Dermis blood vessel endothelial cell (primary cell): ENCODE data around the gene SLC25A24. TPM values are rescaled to one million over a fixed set of nuclear protein-coding genes. Genes with fewer than 3 reads are reported as not detected.
"Not testable (repeated sequence)": the region's sequence is repeated elsewhere in the genome, so short reads cannot be mapped to it uniquely, and the experiment has no call there.

ENCODE experiments used
- DNase-seq: peaks from one replicate; pipeline ENCODE4 v3.0.0; 2010
- total RNA-seq: library from RNA; depleted of rRNA; stranded (reverse); fragments of >200 nt; gene quantifications from 2 replicates; pipeline ENCODE4 v1.2.3, GENCODE V29; 2014

SLC25A24 gene
- total RNA-seq = 49.5 and 49.9 TPM in 2 replicates

DNA sequence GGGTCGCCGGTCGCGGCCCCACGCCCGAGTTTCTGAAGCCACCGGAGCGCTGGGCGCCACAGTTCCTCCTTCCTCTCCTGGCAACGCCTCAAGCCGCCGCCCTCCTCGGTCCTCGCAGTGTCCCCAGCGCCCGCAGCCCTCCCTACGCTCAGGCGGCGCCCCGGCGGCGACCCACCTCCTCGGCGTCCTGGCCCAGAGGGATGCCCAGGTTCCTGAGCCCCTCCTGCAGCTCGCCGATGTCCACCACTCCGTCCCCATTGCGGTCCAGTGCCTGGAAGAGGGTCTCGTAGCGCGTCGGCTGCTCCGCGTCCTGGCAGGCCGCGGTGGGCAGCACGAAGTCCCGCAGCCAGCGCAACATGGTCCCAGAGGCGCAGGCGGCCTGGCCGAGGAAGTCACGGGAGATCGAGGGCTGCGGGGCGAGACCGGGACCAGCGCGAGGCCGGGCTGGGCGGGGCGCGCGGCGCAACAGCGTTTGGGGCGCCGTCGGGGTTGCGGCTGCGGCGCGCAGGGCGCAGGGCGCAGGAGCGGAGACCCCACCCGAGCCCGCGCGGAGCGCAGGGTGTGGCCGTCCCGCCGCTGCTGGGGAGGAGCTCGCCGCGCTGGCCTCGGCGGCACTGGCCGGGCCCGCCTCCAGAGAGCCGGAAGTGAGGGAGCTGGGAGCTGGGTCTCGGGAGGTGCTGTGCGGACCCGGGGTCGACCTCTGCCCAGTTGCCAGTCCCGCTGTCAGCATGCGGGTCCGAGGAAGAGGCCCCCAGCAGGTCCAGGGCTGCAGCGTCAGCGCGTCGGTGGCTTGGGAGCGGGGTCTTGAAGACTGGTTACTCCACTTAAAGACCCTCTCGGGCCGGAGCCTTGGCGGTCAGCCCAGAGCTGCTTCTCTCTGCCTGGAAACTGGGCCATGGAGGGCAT is at the start of gene SLC25A24:
Gene SLC25A24 (minus strand): TSS at position 563 of the 906 bp plus-strand sequence. CDS start 205 bp downstream, at position 358.
- DNase-seq = peak; percentile 79

GRCh38 chr1:108243976-108244375 is 43.8 kb upstream of the SLC25A24 start, which contains the start of gene NBPF4:
TSS of gene NBPF4 (minus strand) at chr1:108244076. CDS start at chr1:108243761, 315 bp downstream.
- not testable (repeated sequence) for DNase-seq

DNA sequence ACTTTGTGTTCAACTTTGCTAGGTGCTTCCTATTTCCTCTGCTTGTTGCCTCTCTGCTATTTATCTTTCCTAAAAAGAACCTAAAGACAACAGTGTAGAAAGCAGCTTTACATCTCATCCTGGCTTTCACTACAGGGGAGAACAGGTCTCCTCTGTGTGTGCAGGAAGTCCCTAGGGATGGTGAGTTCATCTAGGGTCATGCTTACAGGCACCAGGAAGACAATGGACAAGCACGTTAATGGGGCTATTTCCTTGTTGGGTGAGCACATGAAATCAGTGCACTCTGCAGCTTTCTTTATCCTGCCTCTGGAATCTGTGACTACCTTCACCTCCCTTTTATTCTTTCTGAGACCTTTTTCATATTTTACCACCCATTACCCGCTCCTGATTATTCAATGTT is 39.3 kb upstream of the SLC25A24 start:
- not testable (repeated sequence) for DNase-seq

DNA sequence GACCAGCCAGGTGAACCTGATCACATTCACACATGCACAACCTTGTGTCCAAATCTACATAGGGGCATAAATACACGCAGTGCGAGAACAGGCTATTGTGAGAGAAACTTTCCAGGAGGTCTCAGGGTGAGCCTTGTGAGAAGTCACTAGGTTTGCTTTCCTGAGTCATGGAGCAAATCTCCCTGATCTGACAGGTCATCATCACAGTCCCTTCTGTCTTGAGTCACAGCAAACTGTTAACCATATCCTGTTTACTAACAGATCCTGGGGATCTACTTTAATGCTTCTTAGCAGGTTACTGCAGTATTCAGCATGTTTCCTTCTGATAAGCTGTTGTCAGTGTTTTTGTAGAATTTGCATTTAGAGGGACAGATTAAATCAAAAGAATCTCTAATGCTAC is 35.2 kb upstream of the SLC25A24 start:
- not testable (repeated sequence) for DNase-seq

GRCh38 chr1:108232183-108232582 is 32.0 kb upstream of the SLC25A24 start:
- DNase-seq = not testable (repeated sequence)

DNA sequence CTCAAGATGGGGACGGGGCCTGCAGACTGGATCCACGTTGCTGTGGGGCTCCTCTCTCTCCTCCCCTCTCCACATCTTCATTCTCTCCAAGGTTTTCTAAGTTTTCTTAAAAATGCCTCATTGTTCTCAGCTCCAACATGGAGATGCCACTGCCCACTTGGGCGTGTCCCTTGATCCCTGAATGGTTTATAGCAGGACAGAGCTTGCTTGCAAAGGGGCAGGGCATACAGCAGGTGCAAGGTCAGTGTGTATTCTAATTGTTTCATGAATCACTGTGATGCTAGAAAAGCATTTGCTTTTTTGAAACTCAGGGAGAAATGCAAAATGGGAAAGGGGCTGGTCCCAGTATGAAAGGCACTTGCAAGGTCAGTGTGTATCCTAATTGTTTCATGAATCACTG is 29.8 kb upstream of the SLC25A24 start:
- DNase-seq = not testable (repeated sequence)

DNA sequence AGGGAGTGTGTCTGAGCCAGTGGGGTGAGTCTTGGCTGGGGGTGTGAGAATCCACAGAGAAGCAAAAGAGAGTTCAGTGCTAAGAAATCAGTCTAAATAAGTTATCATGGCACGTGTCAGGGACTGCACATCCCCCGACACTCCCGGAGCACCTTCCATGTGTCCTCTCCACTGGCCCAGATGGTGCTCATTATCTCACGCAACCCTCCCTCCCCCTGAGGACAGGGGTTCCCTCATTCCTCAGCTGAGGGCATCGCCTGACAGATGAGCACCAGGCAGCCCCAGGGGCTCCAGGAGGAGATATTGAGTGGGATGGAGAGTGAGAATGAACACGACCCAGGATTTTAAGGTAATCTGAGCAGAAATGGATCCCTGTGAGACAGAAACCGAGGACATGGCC is 27.6 kb upstream of the SLC25A24 start:
- not testable (repeated sequence) for DNase-seq

DNA sequence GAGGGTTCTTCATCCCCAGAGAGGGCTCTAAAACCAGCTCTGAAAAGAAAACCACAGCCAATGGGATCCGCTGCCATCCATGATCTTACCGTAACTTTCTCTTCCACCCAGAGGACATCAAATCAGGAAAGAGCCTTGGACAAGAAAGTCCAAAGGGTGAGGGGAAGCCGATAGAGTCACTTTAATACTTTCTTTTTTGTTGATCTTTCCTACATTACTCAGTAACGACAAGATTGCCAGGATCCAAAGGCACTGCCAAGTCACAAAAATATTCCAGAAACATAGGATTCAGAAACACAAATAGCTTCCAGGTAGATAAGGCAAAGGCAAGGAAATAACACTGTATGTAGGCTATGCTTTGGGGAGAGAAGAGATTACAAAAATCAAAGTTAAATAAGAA is 26.7 kb upstream of the SLC25A24 start:
- DNase-seq = not testable (repeated sequence)

DNA sequence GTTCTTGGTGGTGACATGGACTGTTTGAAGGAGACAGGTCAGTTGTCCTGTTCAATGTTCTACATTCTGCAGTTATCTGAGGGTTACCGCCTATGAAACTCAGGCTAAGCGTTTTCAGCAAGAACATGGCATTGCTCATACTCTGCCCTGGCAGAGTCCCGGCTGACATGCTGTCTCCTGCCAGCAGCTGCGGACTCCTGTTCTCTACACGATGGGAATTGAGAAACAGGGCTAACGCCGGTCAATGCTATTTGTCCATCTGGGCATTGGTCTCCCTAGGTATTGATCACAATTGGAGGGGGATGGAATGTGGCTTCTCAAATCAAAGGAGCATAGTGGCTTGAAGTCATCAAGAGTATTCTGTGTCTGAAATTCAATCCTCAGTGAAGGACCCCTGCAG is 23.1 kb upstream of the SLC25A24 start:
- DNase-seq = not testable (repeated sequence)

GRCh38 chr1:108217515-108218174 is 17.5 kb upstream of the SLC25A24 start:
- DNase-seq = not testable (repeated sequence)

- DNase-seq = not testable (repeated sequence)
Measured at GRCh38 chr1:108217007-108217406, 16.9 kb upstream of the SLC25A24 start.

GRCh38 chr1:108216028-108216890 is 16.1 kb upstream of the SLC25A24 start:
- DNase-seq = not testable (repeated sequence)

- DNase-seq = peak; percentile 31
Measured at GRCh38 chr1:108214641-108215465, 14.7 kb upstream of the SLC25A24 start.

DNA sequence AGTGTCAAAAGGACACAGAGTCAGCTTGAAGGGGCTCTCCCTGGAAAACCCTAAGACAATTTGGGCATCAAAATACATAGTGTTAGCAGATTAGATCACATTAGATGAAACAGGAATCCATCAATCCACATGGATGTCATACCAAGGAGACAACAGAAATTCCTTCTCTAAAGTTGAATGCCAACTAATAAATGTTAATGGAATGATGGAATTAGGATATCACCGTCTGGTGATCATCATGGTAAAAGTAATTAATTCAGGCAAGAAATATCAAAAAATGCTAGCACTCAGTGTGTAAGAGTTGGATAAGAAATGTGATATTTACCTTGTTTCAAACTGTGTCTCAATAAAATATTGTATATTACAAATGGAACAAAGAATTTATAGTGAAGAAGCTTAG is 10.9 kb upstream of the SLC25A24 start:
- no peak for DNase-seq

- no peak for DNase-seq
Measured at GRCh38 chr1:108209456-108210108, 9.4 kb upstream of the SLC25A24 start.

- no peak for DNase-seq
Measured at GRCh38 chr1:108208724-108209446, 8.7 kb upstream of the SLC25A24 start.

GRCh38 chr1:108203582-108203981 is 3.4 kb upstream of the SLC25A24 start:
- DNase-seq = not testable (repeated sequence)

GRCh38 chr1:108201687-108202086 is 1.5 kb upstream of the SLC25A24 start:
- DNase-seq = no peak

GRCh38 chr1:108200687-108201051 is 526 bp upstream of the SLC25A24 start:
- peak; percentile 75 for DNase-seq

DNA sequence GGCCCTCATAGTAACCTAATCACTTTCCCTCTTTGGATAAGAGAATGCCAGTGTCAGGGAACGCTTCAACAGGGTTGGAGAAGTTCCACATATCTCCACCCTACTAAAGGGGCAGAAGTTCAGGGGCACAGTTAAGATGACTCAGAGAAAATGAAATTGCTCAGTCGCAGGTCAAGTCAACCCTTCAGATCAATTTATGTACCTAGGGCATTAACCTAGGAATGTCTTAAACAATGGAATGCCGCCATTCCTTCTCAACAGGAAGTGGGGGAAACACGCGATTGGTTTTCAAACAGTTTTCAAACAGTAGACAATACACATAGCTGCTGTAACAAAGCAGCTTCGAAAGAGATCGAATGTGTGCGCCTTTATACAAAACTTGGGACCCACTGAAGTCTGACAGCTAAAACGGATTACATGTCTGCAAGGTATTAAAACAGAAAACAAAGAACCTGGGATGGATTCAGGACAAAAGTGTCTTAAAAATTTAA is 897 bp downstream of the SLC25A24 start:
- peak; percentile 80 for DNase-seq
